NCI-H82 treated with DMSO at 0.1 percent for 48 hours (cell line): ENCODE results near the gene LILRB4.
"Not testable (repeated sequence)": the region's sequence is repeated elsewhere in the genome, so short reads cannot be mapped to it uniquely, and the experiment has no call there.

Experiments used
- DNase-seq: peaks from one replicate; lab custom pipeline; 2025; ENCODE audit not compliant: unreplicated experiment; lab: John Stamatoyannopoulos, UW

LILRB4 gene

DNA sequence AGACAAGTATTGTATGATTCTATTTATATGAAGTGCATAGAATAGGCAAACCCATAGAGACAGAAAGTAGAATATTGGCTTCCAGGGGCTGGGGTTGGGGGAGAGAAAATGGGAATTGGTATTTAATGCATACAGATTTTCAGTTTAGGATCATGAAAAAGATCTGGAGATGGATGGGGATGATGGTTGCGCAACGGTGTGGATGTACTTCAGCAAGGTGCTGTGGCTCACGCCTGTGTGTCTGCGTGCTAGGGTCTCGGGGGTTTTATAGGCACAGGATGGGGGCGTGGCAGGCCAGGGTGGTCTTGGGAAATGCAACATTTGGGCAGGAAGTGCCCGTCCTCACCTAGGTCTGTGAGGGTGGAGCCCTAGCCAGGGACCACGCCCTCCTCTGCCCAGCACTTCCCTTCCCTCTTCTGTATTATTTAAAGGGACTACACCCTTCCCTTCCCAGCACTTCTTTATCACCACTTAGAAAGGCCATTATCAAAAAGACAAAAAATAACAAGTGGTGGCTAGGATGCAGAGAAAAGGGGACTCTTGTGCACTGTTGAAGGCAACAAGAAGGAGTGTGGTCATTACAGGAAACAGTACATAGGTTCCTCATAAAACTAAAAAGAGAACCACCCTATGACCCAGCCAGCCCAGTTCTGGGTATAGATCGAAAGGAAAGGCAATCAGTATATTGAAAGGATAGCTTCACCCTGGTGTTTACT, 29.0 kb downstream of the LILRB4 start:
- no peak for DNase-seq

GRCh38 chr19:54692298-54692615, 29.5 kb downstream of the LILRB4 start:
- no peak for DNase-seq

DNA sequence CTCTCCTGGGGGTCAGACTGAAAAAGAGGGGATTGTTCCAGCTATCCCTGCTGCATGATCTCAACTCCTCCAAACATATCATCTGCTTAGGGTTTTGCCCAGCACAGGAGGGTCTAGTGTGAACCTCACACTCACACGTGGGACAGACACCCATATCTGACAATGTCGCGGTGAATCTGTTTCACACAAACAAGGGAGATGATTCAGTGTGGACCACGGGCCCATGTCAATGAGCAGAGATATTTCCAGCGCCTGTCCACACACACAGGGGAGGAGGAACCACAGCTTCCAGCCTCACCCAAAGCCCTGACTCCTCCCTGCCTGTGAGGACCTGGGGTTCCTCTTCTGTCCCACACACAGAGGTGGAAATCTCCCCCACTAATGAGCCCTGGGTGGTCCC, 31.9 kb downstream of the LILRB4 start:
- DNase-seq, result no peak

GRCh38 chr19:54696117-54696548, 33.3 kb downstream of the LILRB4 start:
- no peak for DNase-seq

GRCh38 chr19:54696766-54697165, 34.0 kb downstream of the LILRB4 start:
- DNase-seq, result no peak

DNA sequence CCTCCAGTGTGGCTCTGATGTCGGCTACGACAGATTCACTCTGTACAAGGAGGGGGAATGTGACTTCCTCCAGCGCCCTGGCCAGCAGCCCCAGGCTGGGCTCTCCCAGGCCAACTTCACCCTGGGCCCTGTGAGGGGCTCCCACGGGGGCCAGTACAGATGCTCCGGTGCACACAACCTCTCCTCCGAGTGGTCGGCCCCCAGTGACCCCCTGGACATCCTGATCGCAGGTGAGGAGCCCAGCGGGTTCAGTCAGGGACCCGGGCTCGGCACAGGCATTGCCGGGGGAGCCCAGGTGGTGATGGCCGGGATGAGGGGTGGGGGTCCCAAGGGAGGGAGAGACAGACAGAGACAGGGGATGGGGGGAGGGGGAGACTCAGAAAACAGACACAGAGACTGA, 34.9 kb downstream of the LILRB4 start:
- DNase-seq, result not testable (repeated sequence)

DNA sequence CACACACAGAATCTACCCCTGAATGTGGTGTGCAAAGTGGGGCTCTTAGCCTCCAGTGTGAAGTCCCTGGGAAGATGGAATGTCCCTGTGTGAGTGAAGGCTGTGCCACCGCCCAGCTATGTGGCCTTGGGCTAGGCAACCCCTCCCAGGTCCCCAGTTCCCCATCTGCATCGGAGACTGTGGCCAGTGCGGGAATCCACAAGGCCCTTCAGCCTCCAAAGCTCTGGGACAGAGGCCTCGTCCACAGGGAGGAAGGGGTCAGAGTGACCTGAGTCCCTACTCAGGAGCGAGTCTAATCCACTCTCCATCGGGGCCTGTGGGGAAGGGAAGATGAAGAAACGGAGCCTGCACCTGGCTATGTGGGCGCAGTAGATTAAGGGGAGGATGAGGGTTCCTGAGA, 42.1 kb downstream of the LILRB4 start:
- DNase-seq, result no peak

DNA sequence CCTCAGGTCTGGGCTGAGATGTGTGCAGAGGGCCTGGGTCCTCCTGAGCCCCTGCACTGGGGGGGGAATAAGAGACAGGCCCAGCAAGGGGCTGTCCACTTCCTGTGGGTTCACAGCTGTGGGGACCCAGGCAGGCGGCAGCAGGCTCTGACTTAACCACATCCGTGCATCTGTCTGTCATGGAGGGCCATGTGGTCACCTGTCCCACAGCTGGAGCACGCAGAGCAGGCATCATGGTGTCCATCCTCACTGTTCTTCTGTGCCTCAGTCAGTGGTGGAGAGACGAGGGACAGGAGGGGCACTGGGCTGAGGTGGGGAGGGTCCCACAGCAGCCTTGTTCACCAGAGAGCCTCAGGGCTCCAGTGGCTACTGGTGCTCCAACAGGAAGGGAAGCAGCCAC, 45.2 kb downstream of the LILRB4 start:
- DNase-seq, result no peak

- peak; percentile 54 for DNase-seq
These were observed 46.0 kb downstream of the LILRB4 start for GRCh38 chr19:54708781-54709180.

GRCh38 chr19:54709212-54709948, 46.6 kb downstream of the LILRB4 start:
- DNase-seq, result no peak

- DNase-seq, result not testable (repeated sequence)
These were observed 47.2 kb downstream of the LILRB4 start for GRCh38 chr19:54709956-54710355.
